Gastrocnemius medialis (tissue), 4 donors: ENCODE measurements around the gene BBS1. TPM values are rescaled to one million over a fixed set of nuclear protein-coding genes. Genes with fewer than 3 reads are reported as not detected.

Experiments used
- ATAC-seq, 2 donors: fragments of 150-250 bp; one replicate each; pipeline ENCODE4 v1.9.1; 2016
- DNase-seq, 2 donors: peaks; one replicate each; pipeline ENCODE4 v3.0.0-alpha.2; 2019
- H3K27ac ChIP-seq, 4 donors: fragments of 200-600 bp; sonication (generic); 1 replicate in 1 of 4; 2 replicates in 3 of 4; pipeline ENCODE4 v1.5.1; 2016 to 2018; ENCODE audit warnings: mild to moderate bottlenecking in 2 of 4, moderate library complexity in 1 of 4
- H3K27me3 ChIP-seq, 3 donors: fragments of 200-600 bp; sonication (generic) in 2 of 3; 1 replicate in 1 of 3; 2 replicates in 2 of 3; pipeline versions ENCODE4 v1.5.1 to v1.6.0; 2016 to 2019; ENCODE audit warnings: mild to moderate bottlenecking in 1 of 3, moderate library complexity in 1 of 3
- H3K36me3 ChIP-seq, 2 donors: fragments of 200-600 bp; sonication (generic) in 1 of 2; one replicate each; pipeline ENCODE4 v1.5.1; 2017 to 2018
- H3K4me1 ChIP-seq, 2 donors: fragments of 200-600 bp; sonication (generic) in 1 of 2; one replicate each; pipeline ENCODE4 v1.5.1; 2016 to 2017; ENCODE audit warnings: mild to moderate bottlenecking in 2 of 2
- H3K4me3 ChIP-seq, 4 donors: fragments of 200-600 bp; sonication (generic) in 3 of 4; 1 replicate in 1 of 4; 2 replicates in 3 of 4; pipeline ENCODE4 v1.5.1; 2016 to 2019; ENCODE audit warnings: mild to moderate bottlenecking in 2 of 4
- H3K9me3 ChIP-seq, 3 donors: fragments of 200-600 bp; sonication (generic) in 2 of 3; 1 replicate in 1 of 3; 2 replicates in 2 of 3; pipeline ENCODE4 v1.5.1; 2016 to 2019
- CTCF ChIP-seq, 5 experiments: fragments of 450-650 bp in 3 of 5; fragments of 200-600 bp in 2 of 5; sonication (generic) in 2 of 5; IDR thresholded peaks in 4 of 5; conservative IDR thresholded peaks in 1 of 5; 1 replicate in 4 of 5; 2 replicates in 1 of 5; pipeline ENCODE4 v1.5.1; 2016 to 2019; ENCODE audit warnings: antibody characterized with exemption in 5 of 5, mild to moderate bottlenecking in 3 of 5, moderate library complexity in 3 of 5
- POLR2A ChIP-seq, 2 donors: fragments of 450-650 bp; IDR thresholded peaks; one replicate each; pipeline ENCODE4 v1.6.1; 2017; ENCODE audit warnings: antibody characterized with exemption in 2 of 2, mild to moderate bottlenecking in 2 of 2, moderate library complexity in 2 of 2
- in situ Hi-C, 4 donors: fragments of 200-750 bp; cut with MboI; loops; one replicate each; pipeline versions ENCODE4 v1.15.0 to v1.8.0; 2017; ENCODE audit warnings: low sequenced_read_pairs in 4 of 4
- intact Hi-C: fragments of 100-400 bp; cut with DNase I; formaldehyde crosslinking; loops from one replicate; pipeline ENCODE4 v1.15.1; 2023; ENCODE audit warnings: low total_unique reads
- total RNA-seq, 4 donors: library from RNA; depleted of rRNA; stranded (reverse); fragments of >200 nt; gene quantifications; one replicate each; pipeline versions ENCODE4 v1.1.0 to v1.2.3, GENCODE V29; 2016

The BBS1 gene
- total RNA-seq, 4 donors from 2014 or later = 19.8 to 34.5 (median 31.2) TPM

GRCh38 chr11:66561178-66561974, 50.9 kb downstream of the BBS1 start:
- in situ Hi-C loops = no loop called here
- intact Hi-C loops = no loop called here
- peaks cover 6 to 10% of the 10 kb centered on the region in 2 donors for H3K4me1 ChIP-seq
- peaks cover 0 to 6% (median 0%) of the 10 kb centered on the region in 3 donors for H3K27me3 ChIP-seq
- no peak overlapping the region for H3K27ac ChIP-seq
- H3K4me3 ChIP-seq = no peak overlapping the region
- ATAC-seq (no peak), DNase-seq (no peak)
- peaks cover 0 to 21% of the 10 kb centered on the region in 2 donors for H3K36me3 ChIP-seq
- TF ChIP-seq POLR2A (IDR thresholded peaks at IDR 0.05) (no peak), CTCF (IDR thresholded peaks at IDR 0.05 in 4 of 5, conservative IDR thresholded peaks at IDR 0.05 in 1 of 5) (no peak)
- no peaks in the 10 kb centered on the region for H3K9me3 ChIP-seq

- TF ChIP-seq POLR2A (IDR thresholded peaks at IDR 0.05) = no peak
- no peak for TF ChIP-seq CTCF (IDR thresholded peaks at IDR 0.05 in 4 of 5, conservative IDR thresholded peaks at IDR 0.05 in 1 of 5)
- no peak overlapping the region for H3K4me3 ChIP-seq
- H3K4me1 ChIP-seq = peaks cover 6 to 10% of the 10 kb centered on the region in 2 donors
- H3K27me3 ChIP-seq = peaks cover 0 to 6% (median 0%) of the 10 kb centered on the region in 3 donors
- no peak for ATAC-seq
- no peak overlapping the region for H3K27ac ChIP-seq
- in situ Hi-C loops = no loop called here
- intact Hi-C loops = no loop called here
- H3K9me3 ChIP-seq = no peaks in the 10 kb centered on the region
- peaks cover 0 to 21% of the 10 kb centered on the region in 2 donors for H3K36me3 ChIP-seq
- no peak for DNase-seq
These were observed 51.5 kb downstream of the BBS1 start for GRCh38 chr11:66561975-66562248.

DNA sequence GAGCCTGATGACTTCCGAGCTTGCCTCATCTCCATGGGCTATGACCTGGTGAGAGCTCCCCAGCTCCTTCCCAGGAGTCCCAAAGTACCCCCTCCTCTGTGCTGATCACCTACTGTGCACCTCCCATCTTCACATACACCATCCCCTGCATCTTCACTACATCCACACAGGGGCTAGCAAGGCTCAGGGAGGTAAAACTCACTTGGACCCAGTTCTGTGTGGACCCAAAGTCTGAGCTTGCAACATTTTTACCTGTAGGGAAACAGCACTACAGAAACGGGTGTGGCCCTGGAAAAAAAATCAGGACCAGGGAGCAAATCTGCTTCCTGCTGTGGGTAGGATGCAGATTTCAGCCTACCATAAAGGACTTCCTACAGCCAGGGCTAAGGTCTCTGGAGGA, 51.8 kb downstream of the BBS1 start:
- in situ Hi-C loops (no loop called here), intact Hi-C loops (no loop called here)
- DNase-seq = no peak
- peaks cover 0 to 6% (median 0%) of the 10 kb centered on the region in 3 donors for H3K27me3 ChIP-seq
- H3K4me3 ChIP-seq = no peak overlapping the region
- no peak overlapping the region for H3K27ac ChIP-seq
- no peaks in the 10 kb centered on the region for H3K9me3 ChIP-seq
- H3K36me3 ChIP-seq = peaks cover 0 to 21% of the 10 kb centered on the region in 2 donors
- no peak for ATAC-seq
- TF ChIP-seq CTCF (IDR thresholded peaks at IDR 0.05 in 4 of 5, conservative IDR thresholded peaks at IDR 0.05 in 1 of 5) (no peak), POLR2A (IDR thresholded peaks at IDR 0.05) (no peak)
- peaks cover 6 to 14% of the 10 kb centered on the region in 2 donors for H3K4me1 ChIP-seq

GRCh38 chr11:66562907-66563583, 52.6 kb downstream of the BBS1 start:
- DNase-seq = no peak
- Histone ChIP-seq H3K36me3 (peaks cover 0 to 21% of the 10 kb centered on the region in 2 donors), H3K27me3 (peaks cover 0 to 2% (median 0%) of the 10 kb centered on the region in 3 donors), H3K4me3 (no peak overlapping the region), H3K4me1 (peaks cover 6 to 21% of the 10 kb centered on the region in 2 donors), H3K9me3 (no peaks in the 10 kb centered on the region), H3K27ac (no peak overlapping the region)
- in situ Hi-C loops = no loop called here
- intact Hi-C loops = no loop called here
- TF ChIP-seq CTCF (IDR thresholded peaks at IDR 0.05 in 4 of 5, conservative IDR thresholded peaks at IDR 0.05 in 1 of 5) (no peak), POLR2A (IDR thresholded peaks at IDR 0.05) (no peak)
- ATAC-seq = no peak
